Measurements from ENCODE around the gene PRRT3. TPM values are rescaled to one million over a fixed set of nuclear protein-coding genes. Genes with fewer than 3 reads are reported as not detected.
"Not testable (repeated sequence)": the region's sequence is repeated elsewhere in the genome, so short reads cannot be mapped to it uniquely, and the experiment has no call there.

Gene PRRT3
- total RNA-seq, 1 experiment from 2014 or later: 9.2 TPM

DNA sequence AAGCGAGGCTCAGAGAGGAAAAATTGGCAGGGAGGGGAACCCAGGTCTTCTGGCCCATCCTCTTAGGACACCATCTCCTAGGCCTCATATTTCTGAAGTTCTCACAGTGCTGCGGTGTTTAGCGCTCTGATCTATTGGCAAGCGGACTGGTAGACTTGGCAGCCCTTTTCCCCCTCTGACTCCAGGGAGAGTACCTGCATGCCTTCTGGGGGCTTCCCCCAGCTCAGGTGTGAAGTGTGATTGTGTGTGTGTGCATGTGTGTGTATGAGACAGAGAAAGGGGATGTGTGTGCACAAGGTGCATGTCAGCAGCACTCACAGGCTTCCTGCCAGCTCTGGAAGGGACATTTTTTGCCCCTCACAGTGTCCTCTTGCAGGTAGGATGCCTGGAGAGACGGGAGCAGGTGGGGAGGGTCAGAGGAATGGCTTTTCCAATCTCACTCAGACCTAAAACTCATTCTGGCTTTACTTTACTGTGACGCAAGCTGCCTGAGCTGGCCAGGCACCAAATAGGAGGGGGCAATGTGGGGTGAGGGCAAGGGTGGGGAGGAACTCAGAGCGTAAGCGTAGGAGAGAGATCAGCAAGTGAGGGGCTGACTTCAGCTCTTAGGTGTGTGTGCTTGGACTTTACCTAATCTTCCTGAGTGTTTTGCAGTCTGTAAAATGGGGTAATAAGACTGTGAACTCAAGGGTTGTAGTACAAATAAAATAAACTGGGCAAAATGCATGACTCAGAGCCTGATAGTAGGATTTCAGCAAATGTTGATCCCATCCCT lies 53.6 kb downstream of the PRRT3 start:
- H3K4me1 Mint-ChIP-seq: peaks cover 16% of the 10 kb centered on the region
- H3K27ac Mint-ChIP-seq: no peak overlapping the region
- no peak for TF ChIP-seq CBFB (CRISPR knock-in tag; IDR thresholded peaks at IDR 0.05; ENCODE audit: low read depth)
- no peak for TF ChIP-seq USF2 (CRISPR knock-in tag; IDR thresholded peaks at IDR 0.05)
- no peak for TF ChIP-seq ATF2 (CRISPR knock-in tag; IDR thresholded peaks at IDR 0.05; ENCODE audit: borderline replicate concordance, low read depth)
- no peak for TF ChIP-seq GTF2I (CRISPR knock-in tag; conservative IDR thresholded peaks at IDR 0.05)
- TF ChIP-seq EMX1 (CRISPR knock-in tag; IDR thresholded peaks at IDR 0.05): no peak
- TF ChIP-seq GABPB1 (CRISPR knock-in tag; IDR thresholded peaks at IDR 0.05): 0 out of 2 replicates have a peak, but pooled peaks have one; percentile 23
- H3K36me3 Mint-ChIP-seq: peaks cover 10% of the 10 kb centered on the region
- no peak for ATAC-seq
- CTCF ChIA-PET: no interaction called here
- DNase-seq (ENCODE audit: low spot score): no peak
- no peaks in the 10 kb centered on the region for H3K9me3 Mint-ChIP-seq
- no peaks in the 10 kb centered on the region; the same call in 1 of the 2 replicates for H3K27me3 Mint-ChIP-seq (ENCODE audit: low read depth)
- no peak overlapping the region for H3K4me3 Mint-ChIP-seq
- POLR2A ChIA-PET: no interaction called here

GRCh38 chr3:9897408-9898372 lies 54.5 kb downstream of the PRRT3 start:
- H3K4me1 Mint-ChIP-seq: peaks cover 7% of the 10 kb centered on the region
- no peak overlapping the region for H3K27ac Mint-ChIP-seq
- H3K4me3 Mint-ChIP-seq: no peak overlapping the region
- TF ChIP-seq ETV6 (CRISPR knock-in tag; IDR thresholded peaks at IDR 0.05): no peak
- TF ChIP-seq RORB (CRISPR knock-in tag; IDR thresholded peaks at IDR 0.05): no peak
- TF ChIP-seq ZMAT4 (CRISPR knock-in tag; IDR thresholded peaks at IDR 0.05): no peak
- H3K9me3 Mint-ChIP-seq: no peaks in the 10 kb centered on the region
- ChIA-PET POLR2A (no interaction called here), CTCF (no interaction called here)
- ATAC-seq (no peak), DNase-seq (ENCODE audit: low spot score) (no peak)
- H3K27me3 Mint-ChIP-seq (ENCODE audit: low read depth): no peaks in the 10 kb centered on the region; the same call in 1 of the 2 replicates
- H3K36me3 Mint-ChIP-seq: peaks cover 20% of the 10 kb centered on the region

DNA sequence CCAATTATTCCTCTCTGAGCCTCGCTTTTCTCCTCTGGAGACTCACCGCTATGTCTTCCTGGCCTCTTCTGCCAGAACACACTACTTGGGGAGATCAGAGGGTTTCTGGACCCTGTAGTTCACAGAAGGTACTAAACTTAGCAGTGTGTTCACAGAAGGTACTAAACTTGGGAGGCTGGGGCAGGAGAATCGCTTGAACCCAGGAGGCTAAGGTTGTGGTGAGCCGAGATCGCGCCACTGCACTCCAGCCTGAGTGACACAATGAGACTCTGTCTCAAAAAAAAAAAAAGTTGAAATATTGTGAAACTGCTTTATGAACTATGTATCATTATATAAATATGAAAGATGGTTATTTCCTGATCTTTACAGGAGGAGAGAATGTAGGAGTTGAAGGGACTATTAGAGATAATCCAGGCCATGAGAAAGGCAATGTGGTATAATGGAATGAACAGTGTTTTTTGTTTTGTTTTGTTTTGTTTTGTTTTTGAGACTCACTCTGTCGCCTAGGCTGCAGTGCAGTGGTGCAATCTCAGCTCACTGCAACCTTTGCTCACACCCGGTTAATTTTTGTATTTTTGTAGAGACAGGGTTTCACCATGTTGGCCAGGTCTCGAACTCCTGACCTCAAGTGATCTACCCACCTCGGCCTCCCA lies 55.3 kb downstream of the PRRT3 start:
- H3K4me3 Mint-ChIP-seq; DNase-seq (ENCODE audit: low spot score); H3K9me3 Mint-ChIP-seq; H3K4me1 Mint-ChIP-seq; ATAC-seq; CTCF ChIA-PET; POLR2A ChIA-PET; H3K27ac Mint-ChIP-seq; H3K27me3 Mint-ChIP-seq (ENCODE audit: low read depth): not testable (repeated sequence)
- peaks cover 25% of the 10 kb centered on the region for H3K36me3 Mint-ChIP-seq

GRCh38 chr3:9895715-9896114 lies 56.5 kb downstream of the PRRT3 start:
- POLR2A ChIA-PET; CTCF ChIA-PET; DNase-seq (ENCODE audit: low spot score); H3K27me3 Mint-ChIP-seq (ENCODE audit: low read depth); ATAC-seq; H3K27ac Mint-ChIP-seq; H3K4me3 Mint-ChIP-seq; H3K9me3 Mint-ChIP-seq; H3K4me1 Mint-ChIP-seq: not testable (repeated sequence)
- peaks cover 25% of the 10 kb centered on the region for H3K36me3 Mint-ChIP-seq

Other genes starting within 250 kb of the PRRT3 start
- 3.2 to 6.6 TPM (median 6.0 TPM) in 3 replicates for gene CPNE9, start 248.6 kb downstream of the PRRT3 start, total RNA-seq (2021)
- 20.4 to 22.8 TPM (median 21.4 TPM) in 3 replicates for gene BRPF1, start 220.7 kb downstream of the PRRT3 start, total RNA-seq (2021)
- 23.6 to 27.3 TPM (median 26.7 TPM) in 3 replicates for gene OGG1, start 202.5 kb downstream of the PRRT3 start, total RNA-seq (2021)
- gene CAMK1, start 182.5 kb downstream of the PRRT3 start, total RNA-seq (2021): 3.1 to 6.6 TPM (median 5.9 TPM) in 3 replicates
- 49.0 to 57.9 TPM (median 55.9 TPM) in 3 replicates for gene TADA3, start 159.9 kb downstream of the PRRT3 start, total RNA-seq (2021)
- gene ARPC4, start 159.3 kb downstream of the PRRT3 start, total RNA-seq (2021): 127 to 143 TPM (median 133 TPM) in 3 replicates
- gene TTLL3, start 142.1 kb downstream of the PRRT3 start, total RNA-seq (2021): 11.1 to 14.7 TPM (median 12.3 TPM) in 3 replicates
- gene RPUSD3, start 108.4 kb downstream of the PRRT3 start, total RNA-seq (2021): 83.0 to 95.5 TPM (median 90.8 TPM) in 3 replicates
- gene CIDEC, start 72.2 kb downstream of the PRRT3 start, total RNA-seq (2021): not detected in 3 replicates
- gene JAGN1, start 61.8 kb downstream of the PRRT3 start, total RNA-seq (2021): 25.6 to 30.1 TPM (median 28.7 TPM) in 3 replicates
- gene IL17RE, start 49.6 kb downstream of the PRRT3 start, total RNA-seq (2021): 3.0 to 4.2 TPM (median 4.0 TPM) in 3 replicates
- 10.1 to 11.8 TPM (median 10.2 TPM) in 3 replicates for gene IL17RC, start 35.3 kb downstream of the PRRT3 start, total RNA-seq (2021)
- gene CRELD1, start 18.6 kb downstream of the PRRT3 start, total RNA-seq (2021): 18.8 to 36.2 TPM (median 35.9 TPM) in 3 replicates
- 38.0 to 43.8 TPM (median 42.1 TPM) in 3 replicates for gene EMC3, start 34.4 kb upstream of the PRRT3 start, total RNA-seq (2021)
- 69.6 to 73.5 TPM (median 73.1 TPM) in 3 replicates for gene FANCD2, start 74.0 kb upstream of the PRRT3 start, total RNA-seq (2021)
- gene FANCD2OS, start 155.8 kb upstream of the PRRT3 start, total RNA-seq (2021): not detected in 3 replicates
- 107 to 121 TPM (median 117 TPM) in 3 replicates for gene BRK1, start 163.3 kb upstream of the PRRT3 start, total RNA-seq (2021)
- gene VHL, start 189.4 kb upstream of the PRRT3 start, total RNA-seq (2021): 49.5 to 51.3 TPM (median 50.7 TPM) in 3 replicates
- gene IRAK2, start 212.5 kb upstream of the PRRT3 start, total RNA-seq (2021): 0.71 to 1.4 TPM (median 0.73 TPM) in 3 replicates

Measured in WTC11 (cell line).